Effector CD8-positive, alpha-beta T cell (primary cell): ENCODE data around the gene PMM1.
"Not testable (repeated sequence)": the region's sequence is repeated elsewhere in the genome, so short reads cannot be mapped to it uniquely, and the experiment has no call there.

Experiments
- DNase-seq: peaks from one replicate; lab custom pipeline; 2025; lab: John Stamatoyannopoulos, UW

The PMM1 gene

GRCh38 chr22:41596776-41597634, 7.4 kb upstream of the PMM1 start:
- no peak for DNase-seq

- no peak for DNase-seq
These were observed 6.1 kb upstream of the PMM1 start for GRCh38 chr22:41595703-41596102.

- DNase-seq, result not testable (repeated sequence)
These were observed 3.8 kb upstream of the PMM1 start for GRCh38 chr22:41593336-41593960.

GRCh38 chr22:41587347-41587723, 2.3 kb downstream of the PMM1 start:
- DNase-seq, result no peak

- DNase-seq, result no peak
These were observed 3.7 kb downstream of the PMM1 start for GRCh38 chr22:41585898-41586297.

- DNase-seq, result no peak
These were observed 4.8 kb downstream of the PMM1 start for GRCh38 chr22:41584881-41585280.

- DNase-seq, result no peak
These were observed 6.9 kb downstream of the PMM1 start for GRCh38 chr22:41582694-41583093.

- no peak for DNase-seq
These were observed 9.7 kb downstream of the PMM1 start for GRCh38 chr22:41579997-41580355.

- no peak for DNase-seq
These were observed 10.2 kb downstream of the PMM1 start for GRCh38 chr22:41579297-41579996.

GRCh38 chr22:41578818-41579217, 10.8 kb downstream of the PMM1 start:
- DNase-seq, result no peak

GRCh38 chr22:41578114-41578513, 11.5 kb downstream of the PMM1 start:
- no peak for DNase-seq

- DNase-seq, result no peak
These were observed 12.8 kb downstream of the PMM1 start for GRCh38 chr22:41576877-41577276.

GRCh38 chr22:41575533-41575932, 14.1 kb downstream of the PMM1 start:
- no peak for DNase-seq

- DNase-seq, result no peak
These were observed 14.7 kb downstream of the PMM1 start for GRCh38 chr22:41574847-41575381.

- no peak for DNase-seq
These were observed 16.0 kb downstream of the PMM1 start for GRCh38 chr22:41573677-41574076.

GRCh38 chr22:41572305-41572704, 17.3 kb downstream of the PMM1 start:
- DNase-seq, result not testable (repeated sequence)

- DNase-seq, result no peak
These were observed 17.9 kb downstream of the PMM1 start for GRCh38 chr22:41571786-41572185.

- no peak for DNase-seq
These were observed 19.4 kb downstream of the PMM1 start for GRCh38 chr22:41570221-41570620.

GRCh38 chr22:41568811-41569210, 20.8 kb downstream of the PMM1 start:
- no peak for DNase-seq

- DNase-seq, result no peak
These were observed 22.2 kb downstream of the PMM1 start for GRCh38 chr22:41567512-41567768.

- no peak for DNase-seq
These were observed 24.1 kb downstream of the PMM1 start for GRCh38 chr22:41565403-41566054.

- no peak for DNase-seq
These were observed 25.1 kb downstream of the PMM1 start for GRCh38 chr22:41564563-41564962.
